Stimulated activated CD8-positive, alpha-beta memory T cell treated with anti-CD3 and anti-CD28 coated beads, Interleukin-7, amount 100 ng/mL, for 24 hours (primary cell): ENCODE results near the gene TANGO2.

Experiments
- DNase-seq: peaks from one replicate; pipeline ENCODE4 v3.0.0-alpha.2; 2020; ENCODE audit warnings: low read depth

TANGO2 gene

DNA sequence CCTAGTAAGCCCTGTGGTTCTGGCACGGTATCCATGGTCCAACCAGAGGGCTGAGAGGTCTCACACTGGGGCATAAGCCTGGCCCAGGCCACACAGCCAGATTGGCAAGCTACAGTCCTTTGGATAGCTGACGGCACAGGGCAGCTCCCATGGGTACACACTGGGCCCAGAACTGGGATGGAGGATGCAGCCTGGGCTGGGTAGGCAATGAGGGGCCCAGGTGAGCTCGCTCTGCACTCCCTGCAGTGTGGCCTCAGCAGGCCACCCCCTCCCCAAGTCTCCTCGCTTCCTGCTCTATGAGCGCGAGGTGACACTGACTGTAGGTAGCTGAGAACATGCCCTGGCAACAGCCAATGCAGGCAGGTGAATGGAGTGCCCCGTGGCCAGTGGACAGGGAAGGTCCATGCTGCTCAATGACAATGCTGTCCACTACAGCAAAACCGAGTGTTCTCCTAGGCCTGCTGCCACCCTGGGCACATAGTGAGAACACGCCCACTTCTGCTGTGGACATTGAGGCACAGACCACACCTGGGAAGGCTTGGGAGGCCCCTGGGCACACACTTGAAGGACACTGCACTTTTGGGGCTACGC is 8.1 kb upstream of the TANGO2 start:
- DNase-seq = no peak

DNA sequence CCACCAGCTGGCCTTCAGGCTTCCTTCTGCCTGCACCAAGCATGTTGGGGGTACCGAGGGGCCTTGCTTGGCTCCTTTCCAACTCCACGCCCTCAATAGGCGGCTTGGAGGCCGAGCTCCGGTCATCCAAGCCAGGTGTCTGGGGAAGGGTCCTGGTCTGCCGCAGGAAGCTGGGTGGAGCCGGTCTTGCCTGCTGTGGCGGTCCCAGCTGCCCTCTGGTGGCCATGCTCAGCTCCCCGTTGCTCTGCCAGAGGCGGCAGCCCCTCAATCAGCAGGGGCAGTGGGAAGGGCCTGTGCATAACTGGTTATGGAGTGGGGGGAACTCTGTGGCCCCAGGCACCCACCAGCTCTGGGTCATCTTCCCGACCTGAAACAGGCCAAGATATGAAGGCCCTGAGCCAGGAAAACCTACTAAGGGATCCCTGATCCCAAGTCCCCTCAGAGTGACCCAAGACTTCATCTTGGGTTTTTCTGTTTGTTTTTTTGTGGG is 7.5 kb upstream of the TANGO2 start:
- DNase-seq = no peak

- DNase-seq = no peak
Observed at GRCh38 chr22:20014526-20015186, 6.3 kb upstream of the TANGO2 start.

DNA sequence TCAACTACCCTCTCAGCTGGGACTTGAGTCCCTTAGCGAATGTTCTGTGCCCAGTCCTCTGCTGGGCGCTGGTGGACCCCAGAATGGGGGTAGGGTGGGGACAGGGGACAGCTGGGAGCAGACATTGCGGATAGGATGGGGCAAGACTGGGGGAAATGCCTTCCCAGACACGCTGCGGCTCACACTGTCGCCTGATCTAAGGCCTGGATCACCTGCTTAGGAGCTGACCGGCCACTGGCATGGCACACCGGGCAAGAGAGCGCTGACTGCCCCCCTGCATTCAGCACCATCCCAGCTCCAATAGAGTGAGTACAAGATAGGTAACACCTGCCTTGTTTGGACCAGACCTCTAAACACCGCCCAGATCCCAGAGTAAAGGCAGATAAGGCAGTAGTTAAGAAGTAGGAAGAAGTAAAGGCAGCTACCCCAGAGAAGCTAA is 5.7 kb upstream of the TANGO2 start:
- no peak for DNase-seq

- DNase-seq = no peak
Observed at GRCh38 chr22:20015971-20016733, 4.8 kb upstream of the TANGO2 start.

DNA sequence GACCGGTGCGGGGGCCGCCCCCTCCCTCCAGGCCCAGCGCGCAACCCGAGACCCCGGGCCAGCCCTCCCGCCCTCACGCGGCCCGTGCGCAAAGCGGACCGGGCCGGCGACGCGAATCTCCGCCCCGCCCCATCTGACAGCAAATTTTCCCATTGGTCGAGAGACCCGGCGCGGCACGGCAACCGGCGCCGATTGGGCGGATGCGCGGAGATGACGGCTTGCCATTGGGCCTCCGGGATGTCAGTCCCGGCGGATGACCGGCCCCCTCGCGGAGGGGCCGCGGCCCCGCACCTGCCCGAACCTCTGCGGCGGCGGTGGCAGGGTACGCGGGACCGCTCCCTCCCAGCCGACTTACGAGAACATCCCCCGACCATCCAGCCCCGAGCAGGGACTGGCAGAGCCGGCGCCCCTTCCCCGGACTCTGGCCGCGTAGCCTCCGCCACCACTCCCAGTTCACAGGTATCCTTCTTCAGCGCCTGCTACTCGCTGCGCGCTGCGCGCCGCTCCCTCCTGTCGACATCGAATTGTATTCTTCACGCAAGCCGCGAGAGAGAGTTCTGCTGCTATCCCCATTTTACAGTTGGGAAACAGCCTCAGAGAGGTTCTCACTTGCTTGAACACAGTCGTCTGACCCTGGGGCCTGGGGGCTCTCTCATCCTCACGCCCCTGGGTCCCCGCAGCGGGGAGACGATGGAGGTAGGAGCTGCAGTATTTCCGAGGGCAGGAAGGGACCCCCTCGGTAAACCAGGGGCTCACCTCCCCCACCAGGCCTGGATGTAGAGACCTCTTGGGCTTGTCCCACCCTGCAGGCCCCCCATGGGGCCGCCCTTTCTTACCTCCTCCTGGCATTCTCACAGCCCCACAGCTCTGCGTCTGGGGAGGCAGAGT is 3.9 kb upstream of the TANGO2 start, which contains the start of gene ARVCF:
Gene ARVCF (minus strand): TSS at position 90 of the 888 bp plus-strand sequence. CDS start 26,029 bp downstream, outside the sequence.
- peak; percentile 81 for DNase-seq

GRCh38 chr22:20017622-20017958 is 3.3 kb upstream of the TANGO2 start:
- DNase-seq = no peak

DNA sequence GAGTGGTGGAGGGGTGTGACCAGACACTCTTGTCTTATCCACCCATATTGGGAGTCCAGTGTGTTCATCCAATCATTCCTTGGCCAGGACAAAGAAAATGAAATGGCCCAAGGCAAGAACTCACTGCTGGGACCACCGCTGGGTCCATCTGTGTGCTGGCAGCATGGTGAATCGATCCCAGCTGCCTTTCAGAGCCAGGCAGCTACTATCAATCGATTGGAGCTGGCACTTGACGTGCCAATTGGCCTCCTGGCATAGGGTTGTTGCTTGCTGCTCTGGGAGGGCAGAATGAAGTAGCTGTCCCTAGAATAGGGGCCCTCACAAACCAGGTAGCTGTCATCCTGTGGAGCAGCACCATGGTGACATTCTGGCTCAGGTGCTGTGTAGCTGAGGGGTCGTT is 2.9 kb upstream of the TANGO2 start:
- no peak for DNase-seq

- DNase-seq = no peak
Observed at GRCh38 chr22:20019661-20020532, 1.0 kb upstream of the TANGO2 start.

- no peak for DNase-seq
Observed at GRCh38 chr22:20021196-20022181, 579 bp downstream of the TANGO2 start.

- DNase-seq = no peak
Observed at GRCh38 chr22:20022231-20022977, 1.5 kb downstream of the TANGO2 start.

- no peak for DNase-seq
Observed at GRCh38 chr22:20022978-20023613, 2.2 kb downstream of the TANGO2 start.

- no peak for DNase-seq
Observed at GRCh38 chr22:20024225-20024624, 3.3 kb downstream of the TANGO2 start.

DNA sequence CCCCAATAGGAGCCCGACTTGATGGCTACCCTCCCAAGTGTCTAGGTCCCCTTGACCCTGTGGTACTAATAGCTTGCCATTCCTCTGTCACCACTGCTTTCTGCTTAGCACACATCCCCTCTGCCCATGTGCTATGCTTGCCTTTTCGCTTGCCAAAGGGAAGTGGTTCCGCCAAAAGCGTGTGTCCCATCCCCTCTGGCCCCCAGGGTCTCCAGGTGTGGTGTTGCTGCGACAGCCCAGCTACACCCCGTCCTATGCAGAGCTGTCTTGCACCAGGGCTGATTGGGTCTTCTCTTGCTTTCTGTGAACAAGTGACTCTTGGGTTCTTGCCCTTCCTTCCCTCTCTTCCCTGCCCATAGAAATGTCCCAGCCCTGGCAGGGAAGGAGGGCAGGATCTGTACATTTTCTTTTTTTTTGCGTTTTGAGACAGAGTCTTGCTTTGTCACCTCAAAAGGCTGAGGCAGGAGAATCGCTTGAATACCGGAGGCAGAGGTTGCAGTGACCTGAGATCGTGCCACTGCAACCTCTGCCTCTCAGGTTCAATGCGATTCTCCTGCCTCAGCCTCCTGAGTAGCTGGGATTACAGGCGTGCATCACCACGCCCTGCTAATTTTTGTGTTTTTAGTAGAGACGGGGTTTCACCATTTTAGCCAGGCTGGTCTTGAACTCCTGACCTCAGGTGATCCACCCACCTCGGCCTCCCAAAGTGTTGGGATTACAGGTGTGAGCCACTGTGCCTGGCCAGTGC is 3.9 kb downstream of the TANGO2 start:
- no peak for DNase-seq

DNA sequence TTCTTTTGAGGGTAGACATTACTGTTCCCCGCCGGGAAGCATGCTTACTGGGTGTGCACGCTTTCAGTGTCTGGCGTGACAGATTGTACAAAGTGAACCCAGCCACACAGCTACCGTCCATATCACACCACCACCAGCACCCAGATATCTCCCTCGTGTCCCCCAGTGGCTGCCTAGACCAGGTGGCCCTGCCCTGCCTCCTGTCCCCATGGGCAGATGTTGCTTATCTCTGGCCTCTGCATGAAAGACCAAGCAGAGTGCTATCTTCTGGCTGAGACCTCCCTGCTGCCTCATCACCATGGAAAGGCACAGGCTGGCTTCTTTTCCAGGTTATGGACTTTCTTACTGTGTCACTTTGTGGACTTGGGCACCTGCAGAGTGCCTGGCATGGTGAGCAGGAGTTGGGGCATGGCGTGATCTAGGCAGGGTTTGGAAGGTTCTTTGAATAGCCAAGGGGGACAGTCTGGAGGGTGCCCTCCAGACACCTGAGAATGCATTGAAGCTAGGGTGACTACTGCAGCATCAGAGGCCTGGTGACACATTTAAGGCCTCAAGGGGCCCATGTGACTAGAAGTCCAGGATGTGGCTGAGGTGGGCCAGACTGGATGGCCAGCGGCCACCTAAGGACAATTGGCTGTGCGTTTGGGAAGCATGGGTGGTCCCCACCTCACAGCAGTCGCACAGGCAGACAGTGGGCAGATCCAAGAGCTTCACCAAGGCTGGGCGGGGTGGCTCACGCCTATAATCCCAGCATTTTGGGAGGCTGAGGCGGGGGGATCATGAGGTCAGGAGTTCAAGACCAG is 4.7 kb downstream of the TANGO2 start:
- no peak for DNase-seq

- DNase-seq = no peak
Observed at GRCh38 chr22:20026204-20026908, 5.4 kb downstream of the TANGO2 start.
